Nephron progenitor cell (in vitro differentiated cells): ENCODE measurements around the gene DSCAM.
A peak's percentile ranks its signal among the peaks of the same experiment; 100 is the strongest.

Experiments
- DNase-seq: peaks from one replicate; pipeline ENCODE4 v3.0.0; 2021
- H3K27ac Mint-ChIP-seq: 2 replicates; pipeline ENCODE4 v1.8.0; 2021; ENCODE audit warnings: mild to moderate bottlenecking, moderate library complexity, mixed read lengths
- H3K27me3 Mint-ChIP-seq: 2 replicates; pipeline ENCODE4 v1.8.0; 2021; ENCODE audit warnings: mild to moderate bottlenecking, low read depth, mixed read lengths; ENCODE audit not compliant: poor library complexity
- H3K36me3 Mint-ChIP-seq: 2 replicates; pipeline ENCODE4 v1.8.0; 2021; ENCODE audit warnings: low read depth, mixed read lengths
- H3K4me1 Mint-ChIP-seq: 2 replicates; pipeline ENCODE4 v1.8.0; 2021; ENCODE audit warnings: mixed read lengths
- H3K4me3 Mint-ChIP-seq: 2 replicates; pipeline ENCODE4 v1.8.0; 2021; ENCODE audit warnings: mild to moderate bottlenecking, moderate library complexity, mixed read lengths
- H3K9me3 Mint-ChIP-seq: 2 replicates; pipeline ENCODE4 v1.8.0; 2021; ENCODE audit warnings: mild to moderate bottlenecking, moderate library complexity, mixed read lengths
- TF ChIP-seq, protein P1 (sequence below): fragments of 200-600 bp; sonication (generic); IDR thresholded peaks from 2 replicates; pipeline ENCODE4 v1.5.0; 2021; ENCODE audit warnings: antibody characterized with exemption

DSCAM gene

DNA sequence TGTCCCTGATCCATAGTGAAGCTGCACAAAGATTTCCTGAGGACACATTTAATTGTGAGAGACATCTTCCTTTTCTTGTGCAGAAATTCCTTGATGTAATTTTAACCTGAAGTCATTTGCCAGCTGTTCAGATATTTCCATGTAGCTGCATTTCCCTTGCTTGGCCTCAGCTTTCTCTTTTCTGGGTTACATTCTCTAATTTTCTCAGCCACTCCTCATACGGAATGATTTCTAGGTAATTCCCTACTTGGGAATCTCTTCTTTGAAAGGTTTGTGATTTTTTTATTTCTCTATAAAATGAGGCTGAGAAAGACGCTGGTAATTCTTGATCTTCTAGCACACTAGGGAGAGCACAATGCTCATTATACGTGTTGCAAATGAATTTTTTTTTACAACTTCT, 780.7 kb downstream of the DSCAM start:
- Mint-ChIP-seq H3K36me3 (no peaks in the 10 kb centered on the region), H3K4me3 (no peak overlapping the region), H3K27me3 (peaks cover 18% of the 10 kb centered on the region), H3K4me1 (no peaks in the 10 kb centered on the region), H3K9me3 (no peaks in the 10 kb centered on the region), H3K27ac (peak overlapping the region; percentile 13)
- DNase-seq: no peak
- TF ChIP-seq, protein P1, sequence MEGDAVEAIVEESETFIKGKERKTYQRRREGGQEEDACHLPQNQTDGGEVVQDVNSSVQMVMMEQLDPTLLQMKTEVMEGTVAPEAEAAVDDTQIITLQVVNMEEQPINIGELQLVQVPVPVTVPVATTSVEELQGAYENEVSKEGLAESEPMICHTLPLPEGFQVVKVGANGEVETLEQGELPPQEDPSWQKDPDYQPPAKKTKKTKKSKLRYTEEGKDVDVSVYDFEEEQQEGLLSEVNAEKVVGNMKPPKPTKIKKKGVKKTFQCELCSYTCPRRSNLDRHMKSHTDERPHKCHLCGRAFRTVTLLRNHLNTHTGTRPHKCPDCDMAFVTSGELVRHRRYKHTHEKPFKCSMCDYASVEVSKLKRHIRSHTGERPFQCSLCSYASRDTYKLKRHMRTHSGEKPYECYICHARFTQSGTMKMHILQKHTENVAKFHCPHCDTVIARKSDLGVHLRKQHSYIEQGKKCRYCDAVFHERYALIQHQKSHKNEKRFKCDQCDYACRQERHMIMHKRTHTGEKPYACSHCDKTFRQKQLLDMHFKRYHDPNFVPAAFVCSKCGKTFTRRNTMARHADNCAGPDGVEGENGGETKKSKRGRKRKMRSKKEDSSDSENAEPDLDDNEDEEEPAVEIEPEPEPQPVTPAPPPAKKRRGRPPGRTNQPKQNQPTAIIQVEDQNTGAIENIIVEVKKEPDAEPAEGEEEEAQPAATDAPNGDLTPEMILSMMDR: no peak

DNA sequence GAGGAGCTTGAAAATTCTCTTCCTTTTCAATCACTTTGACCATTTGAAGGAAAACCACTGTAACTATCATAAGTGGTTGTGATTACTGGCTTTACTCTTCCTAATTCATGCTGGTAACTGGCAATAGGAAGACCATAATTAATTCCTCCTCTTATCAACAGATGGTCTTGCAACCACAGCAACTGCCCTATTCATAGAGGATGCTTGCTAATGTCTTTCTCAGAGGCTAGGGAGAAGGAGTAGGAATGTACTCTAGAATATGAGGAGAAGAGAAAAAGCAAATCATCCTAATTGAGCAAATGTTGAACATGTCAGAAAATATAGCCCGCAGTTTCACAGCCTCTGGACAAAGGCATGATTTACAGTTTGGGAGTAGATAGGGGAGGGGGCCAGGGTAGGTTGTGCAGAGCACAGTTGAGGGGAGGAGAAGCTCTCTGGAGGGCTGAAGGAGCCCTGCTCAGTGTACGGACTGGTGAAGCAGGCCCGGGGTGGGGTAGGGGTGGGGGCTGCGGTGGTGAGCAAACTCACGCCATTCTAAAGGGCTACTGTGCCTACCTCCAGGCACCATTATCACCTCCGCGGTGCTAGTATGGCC, 786.8 kb downstream of the DSCAM start:
- Mint-ChIP-seq H3K36me3 (no peaks in the 10 kb centered on the region), H3K4me1 (no peaks in the 10 kb centered on the region), H3K27me3 (no peaks in the 10 kb centered on the region), H3K27ac (no peak overlapping the region), H3K9me3 (no peaks in the 10 kb centered on the region), H3K4me3 (no peak overlapping the region)
- no peak for DNase-seq
- TF ChIP-seq, protein P1: no peak

DNA sequence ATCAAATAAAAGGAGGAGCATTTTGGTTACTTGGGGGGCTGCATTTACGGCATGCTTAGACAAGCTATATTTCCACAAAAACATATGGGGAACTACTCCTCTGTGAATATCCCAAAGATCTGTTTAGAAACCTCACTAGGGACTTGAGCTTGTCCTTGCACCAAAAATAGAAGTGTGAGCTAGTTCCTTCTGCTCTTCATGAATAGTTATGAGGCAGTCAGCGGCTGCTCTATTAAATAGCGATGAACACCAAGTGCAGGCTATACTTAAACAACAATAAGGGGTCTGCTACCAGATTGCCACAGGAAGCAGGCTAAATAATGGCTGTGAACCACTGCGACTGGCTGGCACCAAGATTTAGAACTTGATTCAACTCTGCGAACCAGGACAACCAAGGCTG, 789.6 kb downstream of the DSCAM start:
- DNase-seq: no peak
- TF ChIP-seq, protein P1: no peak
- no peak overlapping the region for H3K4me3 Mint-ChIP-seq
- H3K9me3 Mint-ChIP-seq: no peaks in the 10 kb centered on the region
- peaks cover 4% of the 10 kb centered on the region for H3K27me3 Mint-ChIP-seq
- H3K27ac Mint-ChIP-seq: no peak overlapping the region
- H3K4me1 Mint-ChIP-seq: no peaks in the 10 kb centered on the region
- no peaks in the 10 kb centered on the region for H3K36me3 Mint-ChIP-seq

DNA sequence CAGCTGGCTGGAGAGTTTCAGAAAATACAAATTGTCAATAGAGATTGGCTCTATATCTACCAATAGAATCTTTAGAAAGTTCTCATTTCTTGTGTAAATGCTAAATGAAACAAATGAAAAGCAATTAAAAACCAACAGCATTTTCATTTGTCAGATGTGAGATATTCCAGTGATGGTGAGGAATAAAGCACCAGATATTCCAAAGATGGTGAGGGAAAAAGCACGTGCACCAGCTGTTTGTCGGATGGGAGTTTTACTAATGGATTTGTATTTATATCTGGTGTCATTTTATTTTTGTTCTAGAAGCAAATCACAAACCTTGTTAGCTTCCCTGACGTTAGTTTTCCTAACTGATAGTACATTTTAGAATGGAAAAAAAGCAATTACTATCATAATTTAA, 790.9 kb downstream of the DSCAM start:
- Mint-ChIP-seq H3K27me3 (peaks cover 4% of the 10 kb centered on the region), H3K4me1 (no peaks in the 10 kb centered on the region), H3K36me3 (no peaks in the 10 kb centered on the region), H3K9me3 (no peaks in the 10 kb centered on the region), H3K4me3 (no peak overlapping the region), H3K27ac (no peak overlapping the region)
- DNase-seq: no peak
- TF ChIP-seq, protein P1: no peak

DNA sequence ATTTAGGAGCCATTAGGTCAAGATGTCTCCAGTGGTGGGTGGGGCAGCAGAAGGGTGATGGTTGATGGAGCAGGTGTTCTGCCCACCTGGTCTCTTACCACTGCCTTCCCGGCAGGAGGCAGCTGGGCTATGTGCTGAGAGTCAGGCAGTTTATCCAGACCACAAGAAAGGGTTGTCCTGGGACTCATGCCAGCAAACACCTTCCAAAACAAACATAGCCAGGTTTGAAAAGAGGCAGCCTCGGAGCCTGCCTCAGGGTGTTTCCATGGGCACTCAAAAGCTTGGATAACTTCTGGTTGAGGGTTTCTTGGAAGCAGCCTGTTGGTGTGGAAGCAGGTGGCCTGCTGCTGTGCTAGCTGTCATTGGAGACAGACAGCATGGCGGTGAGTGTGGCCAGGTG, 792.6 kb downstream of the DSCAM start:
- peaks cover 4% of the 10 kb centered on the region for H3K27me3 Mint-ChIP-seq
- DNase-seq: no peak

DNA sequence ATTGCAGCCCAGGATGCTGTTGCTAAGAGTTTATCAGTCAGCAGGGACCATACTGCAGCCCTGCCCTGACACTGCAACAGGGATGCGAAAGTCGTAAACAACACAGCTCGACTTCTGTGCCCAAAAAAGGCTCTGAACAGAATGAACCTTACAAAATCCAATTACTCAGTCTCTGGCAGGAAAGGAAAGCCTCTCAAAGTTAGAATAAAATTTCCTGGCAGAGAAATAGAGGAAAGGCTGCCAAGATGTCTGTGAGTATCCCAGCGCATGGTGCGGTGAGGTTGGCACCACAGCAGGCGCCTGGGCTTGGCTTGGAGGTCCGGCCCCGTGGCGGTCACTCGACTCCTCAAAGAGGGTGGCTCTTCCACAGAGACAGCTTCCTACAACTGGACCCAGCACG, 794.0 kb downstream of the DSCAM start:
- peaks cover 4% of the 10 kb centered on the region for H3K27me3 Mint-ChIP-seq

More for the DNA sequence above, 792.6 kb downstream of the DSCAM start:
- TF ChIP-seq, protein P1: no peak
- Mint-ChIP-seq H3K36me3 (no peaks in the 10 kb centered on the region), H3K4me1 (peaks cover 6% of the 10 kb centered on the region), H3K4me3 (no peak overlapping the region), H3K27ac (no peak overlapping the region), H3K9me3 (no peaks in the 10 kb centered on the region)

More for the DNA sequence above, 794.0 kb downstream of the DSCAM start:
- DNase-seq: no peak
- Mint-ChIP-seq H3K27ac (no peak overlapping the region), H3K4me3 (no peak overlapping the region), H3K4me1 (peaks cover 10% of the 10 kb centered on the region), H3K9me3 (no peaks in the 10 kb centered on the region), H3K36me3 (no peaks in the 10 kb centered on the region)
- TF ChIP-seq, protein P1: no peak
